Endothelial cell of umbilical vein (primary cell): ENCODE data around the gene SNCAIP. TPM values are rescaled to one million over a fixed set of nuclear protein-coding genes. Genes with fewer than 3 reads are reported as not detected.

Experiments
- BruUV-seq: library from RNA; stranded (reverse); fragments of 400-500 nt; replicated peaks from 2 replicates; lab custom pipeline; 2021; lab: Mats Ljungman, UMichigan
- CTCF ChIA-PET: fragments of 300-600, 350-600 bp; sonication (Branson Sonifier 250); formaldehyde crosslinking; loops from one replicate; lab custom pipeline; 2021; ENCODE audit warnings: antibody characterized with exemption, inconsistent platforms; lab: Charles Lee
- POLR2A ChIA-PET: fragments of 300-600, 350-600 bp; sonication (Branson Sonifier 250); formaldehyde crosslinking; loops from one replicate; lab custom pipeline; 2021; ENCODE audit warnings: antibody characterized with exemption, inconsistent platforms; lab: Charles Lee
- DNase-seq: peaks from one replicate; pipeline ENCODE4 v3.0.0-alpha.2; 2011; ENCODE audit warnings: low read depth, low spot score
- FAIRE-seq: peaks from 2 replicates; lab custom pipeline; 2011; peaks lifted over from hg19 to GRCh38; lab: Jason Lieb, UNC
- H2AFZ ChIP-seq: 2 replicates; pipeline ENCODE4 v1.6.0; 2012; ENCODE audit warnings: low read depth, low read length, control low read depth, inconsistent platforms
- H3K27ac ChIP-seq: 2 replicates; pipeline ENCODE4 v1.5.1; 2011; ENCODE audit warnings: low read depth, mild to moderate bottlenecking, control low read depth, low read length, moderate library complexity; ENCODE audit not compliant: insufficient read depth
- H3K27me3 ChIP-seq, 2 experiments: 2 replicates each; pipeline versions ENCODE4 v1.6.0 to v1.6.1; 2011; ENCODE audit warnings: low read length in 2 of 2, mixed read lengths in 1 of 2; ENCODE audit not compliant: control insufficient read depth in 2 of 2, insufficient read depth in 2 of 2
- H3K36me3 ChIP-seq, 2 experiments: 2 replicates in 1 of 2; 3 replicates in 1 of 2; pipeline ENCODE4 v1.5.1; 2011; ENCODE audit warnings: low read length in 2 of 2, mild to moderate bottlenecking in 1 of 2, moderate library complexity in 1 of 2; ENCODE audit not compliant: control insufficient read depth in 2 of 2, insufficient read depth in 2 of 2; ENCODE audit errors: extremely low read depth in 1 of 2
- H3K4me1 ChIP-seq: 3 replicates; pipeline ENCODE4 v1.5.1; 2011; ENCODE audit warnings: mild to moderate bottlenecking, low read length; ENCODE audit not compliant: control insufficient read depth, insufficient read depth; ENCODE audit errors: extremely low read depth
- H3K4me2 ChIP-seq: 2 replicates; pipeline ENCODE4 v1.6.1; 2011; ENCODE audit warnings: low read length, control low read depth, mixed read lengths; ENCODE audit not compliant: insufficient read depth
- H3K4me3 ChIP-seq, 3 experiments: fragments of 200-600 bp in 1 of 3; sonication (generic), shearing (Covaris generic) in 1 of 3; replicated peaks in 1 of 3; 2 replicates each; pipeline ENCODE4 v1.5.1; 2011 to 2016; ENCODE audit warnings: control low read depth in 3 of 3, low read length in 3 of 3, mild to moderate bottlenecking in 2 of 3, inconsistent platforms in 1 of 3, low read depth in 1 of 3, moderate library complexity in 1 of 3; ENCODE audit not compliant: insufficient read depth in 1 of 3
- H3K79me2 ChIP-seq: 2 replicates; pipeline ENCODE4 v1.6.0; 2012; ENCODE audit warnings: low read length, inconsistent platforms; ENCODE audit not compliant: control insufficient read depth, insufficient read depth
- H3K9ac ChIP-seq: replicated peaks from 2 replicates; pipeline ENCODE3; 2011; ENCODE audit warnings: low read length, control low read depth; ENCODE audit not compliant: insufficient read depth; ENCODE audit errors: extremely low read depth
- H3K9me1 ChIP-seq: replicated peaks from 3 replicates; pipeline ENCODE4 v1.6.0; 2011; ENCODE audit warnings: mild to moderate bottlenecking, low read length; ENCODE audit not compliant: control insufficient read depth, insufficient read depth; ENCODE audit errors: extremely low read depth
- H3K9me3 ChIP-seq: replicated peaks from 2 replicates; pipeline ENCODE4 v1.5.1; 2012; ENCODE audit warnings: low read length, inconsistent platforms; ENCODE audit not compliant: control insufficient read depth, insufficient read depth
- H4K20me1 ChIP-seq: replicated peaks from 2 replicates; pipeline ENCODE3; 2011; ENCODE audit warnings: mild to moderate bottlenecking, low read length; ENCODE audit not compliant: control insufficient read depth, insufficient read depth; ENCODE audit errors: extremely low read depth
- CTCF ChIP-seq, 2 donors: IDR thresholded peaks; 1 replicate in 1 of 2; 2 replicates in 1 of 2; pipeline ENCODE4 v1.5.1; 2011; ENCODE audit warnings: low read length in 2 of 2, mild to moderate bottlenecking in 2 of 2, moderate library complexity in 2 of 2, control low read depth in 1 of 2, inconsistent platforms in 1 of 2, low read depth in 1 of 2; ENCODE audit not compliant: insufficient read depth in 1 of 2; ENCODE audit errors: extremely low read depth in 1 of 2
- EZH2 ChIP-seq: IDR thresholded peaks from 2 replicates; pipeline ENCODE4 v1.6.1; 2012; ENCODE audit warnings: borderline replicate concordance, low read depth, mild to moderate bottlenecking, moderate library complexity, low read length, inconsistent platforms; ENCODE audit not compliant: severe bottlenecking
- FOS ChIP-seq: IDR thresholded peaks from 2 replicates; pipeline ENCODE4 v1.6.1; 2011; ENCODE audit warnings: mild to moderate bottlenecking, low read length, moderate library complexity, borderline replicate concordance; ENCODE audit not compliant: insufficient read depth
- GATA2 ChIP-seq: IDR thresholded peaks from 2 replicates; pipeline ENCODE4 v1.7.0; 2011; ENCODE audit warnings: low read depth, mild to moderate bottlenecking, moderate library complexity, mixed read lengths, low read length; ENCODE audit not compliant: insufficient read length, insufficient read depth
- JUN ChIP-seq: IDR thresholded peaks from 2 replicates; pipeline ENCODE4 v1.6.1; 2011; ENCODE audit warnings: borderline replicate concordance, low read depth; ENCODE audit not compliant: insufficient read length, insufficient read depth
- MAX ChIP-seq: IDR thresholded peaks from 2 replicates; pipeline ENCODE4 v1.6.1; 2011; ENCODE audit not compliant: insufficient read depth, insufficient read length
- MYC ChIP-seq: IDR thresholded peaks from one replicate; pipeline ENCODE4 v1.6.1; 2011; ENCODE audit warnings: mild to moderate bottlenecking, low read depth, low read length
- POLR2A ChIP-seq: IDR thresholded peaks from 2 replicates; pipeline ENCODE4 v1.6.1; 2012; ENCODE audit warnings: low read depth, mild to moderate bottlenecking, control low read depth, low read length
- POLR2AphosphoS5 ChIP-seq: IDR thresholded peaks from 2 replicates; pipeline ENCODE4 v1.6.1; 2012; ENCODE audit warnings: low read depth, mild to moderate bottlenecking, control low read depth, low read length, moderate library complexity; ENCODE audit not compliant: insufficient read depth
- dilution Hi-C: fragments of 300-500 bp; cut with MboI; formaldehyde crosslinking; loops from one replicate; pipeline ENCODE4 v1.15.0; 2019; ENCODE audit warnings: low sequenced_read_pairs; ENCODE audit not compliant: extremely low pct_ligation_motif_present
- intact Hi-C: fragments of 100-400 bp; cut with micrococcal nuclease; formaldehyde crosslinking; loops from one replicate; pipeline ENCODE4 v1.10.0; 2022
- polyA plus RNA-seq, 4 experiments: library from polyadenylated mRNA; depleted of rRNA in 3 of 4; stranded (reverse) in 3 of 4; unstranded in 1 of 4; fragments of >200 nt; gene quantifications; 2 replicates each; pipeline versions ENCODE4 v1.2.1 to v1.2.3, GENCODE V29; 2011 to 2012; ENCODE audit warnings: missing spikeins in 1 of 4
- total RNA-seq: library from RNA; stranded (reverse); gene quantifications from 2 replicates; pipeline ENCODE4 v1.2.3, GENCODE V29; 2021

The SNCAIP gene
- total and polyA plus RNA-seq, 2 donors (not counting 3 experiments of a cell fraction or from before 2014, with no cell fraction given) = 13.1 to 42.0 TPM

GRCh38 chr5:122374110-122374509 lies 62.1 kb downstream of the SNCAIP start:
- dilution Hi-C loops = no loop called here
- H3K9ac ChIP-seq = no peak overlapping the region
- DNase-seq = no peak
- intact Hi-C loops = no loop called here
- no peaks in the 10 kb centered on the region for H3K36me3 ChIP-seq
- H3K4me2 ChIP-seq = no peak overlapping the region
- no peak overlapping the region for H3K27ac ChIP-seq
- no TSS peak for BruUV-seq
- TF ChIP-seq MAX (no peak), FOS (no peak), EZH2 (no peak), GATA2 (no peak), POLR2AphosphoS5 (no peak), CTCF (IDR thresholded peaks at IDR 0.05; ENCODE audit: extremely low read depth in 1 of 2, insufficient read depth in 1 of 2, low read depth in 1 of 2, low read length in 2 of 2) (no peak), POLR2A (no peak), MYC (no peak), JUN (no peak)
- no peaks in the 10 kb centered on the region for H4K20me1 ChIP-seq
- ChIA-PET CTCF (no interaction called here), POLR2A (no interaction called here)
- H3K79me2 ChIP-seq = no peaks in the 10 kb centered on the region
- no peaks in the 10 kb centered on the region for H3K4me1 ChIP-seq
- FAIRE-seq = no peak
- H3K9me3 ChIP-seq = no peaks in the 10 kb centered on the region
- no peaks in the 10 kb centered on the region for H3K27me3 ChIP-seq
- H3K4me3 ChIP-seq = no peak overlapping the region
- no peaks in the 10 kb centered on the region for H3K9me1 ChIP-seq
- no peak overlapping the region for H2AFZ ChIP-seq
